Muscle layer of colon (tissue), 2 donors: Measurements from ENCODE around the gene DRC1.

ENCODE experiments used
- H3K27ac ChIP-seq: one replicate; pipeline ENCODE4 v1.7.0; 2013; ENCODE audit warnings: low read depth, mild to moderate bottlenecking, low read length, moderate library complexity
- H3K27me3 ChIP-seq, 2 donors: one replicate each; pipeline ENCODE4 v1.7.0; 2013; ENCODE audit warnings: low read length in 2 of 2, mild to moderate bottlenecking in 2 of 2; ENCODE audit not compliant: insufficient read depth in 2 of 2, control insufficient read depth in 1 of 2
- H3K36me3 ChIP-seq: one replicate; pipeline ENCODE4 v1.7.0; 2013; ENCODE audit warnings: mild to moderate bottlenecking, low read length; ENCODE audit not compliant: insufficient read depth
- H3K4me1 ChIP-seq: one replicate; pipeline ENCODE4 v1.7.0; 2013; ENCODE audit warnings: mild to moderate bottlenecking, low read length; ENCODE audit not compliant: insufficient read depth
- H3K4me3 ChIP-seq, 2 donors: one replicate each; pipeline ENCODE4 v1.7.0; 2013; ENCODE audit warnings: low read length in 2 of 2, low read depth in 1 of 2, mild to moderate bottlenecking in 1 of 2, moderate library complexity in 1 of 2
- H3K9ac ChIP-seq: one replicate; pipeline ENCODE4 v1.7.0; 2013; ENCODE audit warnings: low read length
- H3K9me3 ChIP-seq: one replicate; pipeline ENCODE4 v1.7.0; 2013; ENCODE audit warnings: mild to moderate bottlenecking, low read length
- donor health status: abdominal sarcoma.
- donor health status: Adenocarcinoma of cecum.

DRC1 gene

GRCh38 chr2:26458365-26459042 lies 56.8 kb downstream of the DRC1 start:
- H3K4me3 ChIP-seq, result no peak overlapping the region
- H3K27me3 ChIP-seq, result no peaks in the 10 kb centered on the region
- no peaks in the 10 kb centered on the region for H3K9me3 ChIP-seq
- no peaks in the 10 kb centered on the region for H3K36me3 ChIP-seq
- H3K9ac ChIP-seq, result no peak overlapping the region
- H3K4me1 ChIP-seq, result no peaks in the 10 kb centered on the region
- no peak overlapping the region for H3K27ac ChIP-seq

DNA sequence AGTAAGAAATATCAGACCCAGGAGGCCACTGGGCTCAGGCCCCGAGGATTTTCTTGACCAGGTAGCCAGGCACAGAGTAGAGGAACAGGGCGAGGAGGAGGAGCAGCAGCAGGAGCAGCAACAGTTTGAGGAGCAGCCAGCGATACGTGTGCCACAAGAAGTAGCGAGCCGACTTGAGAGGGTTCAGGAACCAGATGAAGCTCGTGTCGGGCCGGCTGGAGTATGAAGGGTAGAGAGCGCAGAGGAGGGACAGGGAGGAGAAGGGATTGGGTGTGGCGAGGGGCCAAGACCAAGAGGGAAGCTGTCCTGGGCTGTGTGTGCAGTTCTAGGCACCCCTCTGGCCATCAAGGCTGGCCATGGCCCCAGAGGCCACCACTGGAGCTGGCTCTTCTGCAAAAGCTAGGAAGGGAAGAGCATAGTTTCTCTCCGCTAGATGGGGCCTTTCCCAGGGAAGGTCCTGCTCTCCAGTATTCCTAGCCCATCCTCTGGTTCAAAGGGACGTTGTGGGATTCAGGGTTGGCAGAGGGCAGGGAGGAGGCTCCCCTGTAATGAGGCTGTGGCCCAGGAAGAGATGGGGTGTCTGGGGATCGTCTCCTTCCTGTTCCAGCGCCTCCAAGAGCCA lies 58.4 kb downstream of the DRC1 start:
- Histone ChIP-seq H3K4me3 (no peak overlapping the region), H3K27me3 (no peaks in the 10 kb centered on the region), H3K4me1 (no peaks in the 10 kb centered on the region), H3K36me3 (no peaks in the 10 kb centered on the region), H3K9me3 (no peaks in the 10 kb centered on the region), H3K9ac (no peak overlapping the region), H3K27ac (no peak overlapping the region)

DNA sequence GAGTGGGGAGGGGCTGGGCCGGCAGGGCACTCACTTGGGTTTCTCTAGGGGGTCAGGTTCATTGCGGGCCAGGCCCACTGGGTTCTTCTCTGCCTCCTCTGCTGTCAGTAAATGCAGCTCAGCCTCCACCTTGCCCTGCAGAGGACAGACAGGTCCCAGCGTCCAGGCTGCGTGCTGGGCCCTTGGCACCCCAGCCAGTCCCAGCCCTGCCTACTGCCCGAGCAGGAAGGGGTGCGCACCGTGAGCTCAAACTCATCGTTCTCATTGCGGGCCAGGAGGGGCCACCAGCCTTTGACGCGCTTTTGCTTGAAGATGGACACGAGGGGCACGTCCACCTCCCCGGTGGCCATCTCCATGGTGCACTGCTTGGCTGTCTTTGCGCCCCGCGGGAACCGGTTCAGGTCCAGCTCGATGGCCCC lies 58.9 kb downstream of the DRC1 start:
- H3K9ac ChIP-seq, result no peak overlapping the region
- no peaks in the 10 kb centered on the region for H3K27me3 ChIP-seq
- no peaks in the 10 kb centered on the region for H3K36me3 ChIP-seq
- no peak overlapping the region for H3K4me3 ChIP-seq
- no peaks in the 10 kb centered on the region for H3K4me1 ChIP-seq
- H3K9me3 ChIP-seq, result no peaks in the 10 kb centered on the region
- H3K27ac ChIP-seq, result no peak overlapping the region

GRCh38 chr2:26461601-26462023 lies 59.9 kb downstream of the DRC1 start:
- H3K9me3 ChIP-seq, result no peaks in the 10 kb centered on the region
- no peak overlapping the region for H3K27ac ChIP-seq
- H3K4me1 ChIP-seq, result no peaks in the 10 kb centered on the region
- H3K36me3 ChIP-seq, result no peaks in the 10 kb centered on the region
- H3K4me3 ChIP-seq, result no peak overlapping the region
- H3K9ac ChIP-seq, result no peak overlapping the region
- no peaks in the 10 kb centered on the region for H3K27me3 ChIP-seq

DNA sequence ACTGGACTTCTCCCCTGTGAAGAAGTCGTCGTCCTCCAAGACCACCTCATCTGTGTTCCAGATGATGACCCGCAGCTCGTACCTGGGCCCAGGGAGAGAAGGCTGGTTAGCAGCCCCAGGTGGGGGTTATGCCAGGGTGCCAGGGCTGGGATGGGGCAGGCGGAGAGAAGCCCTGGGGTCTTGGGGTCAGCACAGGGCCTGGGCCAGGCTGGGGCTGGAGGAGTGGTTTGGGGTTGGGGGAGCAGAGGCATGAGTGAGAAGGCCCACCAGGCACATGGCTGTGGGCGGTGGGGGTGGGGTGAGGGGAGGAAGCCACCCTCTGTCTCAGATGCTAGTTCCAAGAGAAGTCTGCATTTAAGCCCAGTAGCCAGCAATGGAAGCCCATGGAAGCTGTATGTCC lies 60.4 kb downstream of the DRC1 start:
- no peak overlapping the region for H3K27ac ChIP-seq
- no peaks in the 10 kb centered on the region for H3K9me3 ChIP-seq
- no peak overlapping the region for H3K9ac ChIP-seq
- no peaks in the 10 kb centered on the region for H3K36me3 ChIP-seq
- H3K27me3 ChIP-seq, result no peaks in the 10 kb centered on the region
- no peak overlapping the region for H3K4me3 ChIP-seq
- no peaks in the 10 kb centered on the region for H3K4me1 ChIP-seq

DNA sequence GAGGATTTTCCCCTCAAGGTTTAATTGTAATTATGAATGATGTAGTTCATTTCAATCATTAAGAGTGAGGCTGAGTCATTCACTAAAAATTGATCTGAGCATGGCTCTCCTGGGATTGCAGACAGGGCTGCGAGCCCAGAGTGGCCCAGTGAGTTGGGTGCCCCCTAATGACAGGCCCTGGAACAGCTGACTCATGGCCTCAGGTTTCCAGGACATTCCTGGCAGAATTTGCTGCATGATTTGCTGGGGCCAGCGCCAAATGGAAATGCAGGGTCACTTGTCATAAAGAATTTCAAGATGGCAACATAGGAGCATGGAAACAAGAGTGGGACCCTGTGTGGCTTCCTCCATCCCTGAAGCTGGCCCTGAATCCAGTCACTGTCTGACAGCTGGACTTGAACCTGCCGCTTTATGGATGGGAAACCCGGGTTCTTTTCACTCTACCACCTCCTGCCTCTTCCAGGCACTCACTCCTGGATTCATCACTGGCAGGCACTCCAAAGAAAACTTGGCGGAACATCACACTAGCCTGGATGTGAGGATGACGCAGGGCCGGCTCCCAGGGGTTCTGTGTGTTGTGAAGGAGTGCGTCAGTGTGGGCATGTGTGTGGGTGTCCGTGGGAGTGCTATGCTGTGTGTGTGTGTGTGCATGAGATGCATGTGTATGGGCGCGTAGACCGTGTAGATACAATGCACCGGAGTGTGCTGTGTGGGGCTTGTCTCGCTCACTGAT lies 61.0 kb downstream of the DRC1 start:
- Histone ChIP-seq H3K4me3 (no peak overlapping the region), H3K27ac (no peak overlapping the region), H3K9me3 (no peaks in the 10 kb centered on the region), H3K4me1 (no peaks in the 10 kb centered on the region), H3K36me3 (no peaks in the 10 kb centered on the region), H3K27me3 (no peaks in the 10 kb centered on the region), H3K9ac (no peak overlapping the region)

- Histone ChIP-seq H3K36me3 (no peaks in the 10 kb centered on the region), H3K9me3 (no peaks in the 10 kb centered on the region), H3K27ac (no peak overlapping the region), H3K4me1 (no peaks in the 10 kb centered on the region), H3K4me3 (no peak overlapping the region), H3K27me3 (no peaks in the 10 kb centered on the region), H3K9ac (no peak overlapping the region)
These were observed 61.8 kb downstream of the DRC1 start for GRCh38 chr2:26463244-26464192.

DNA sequence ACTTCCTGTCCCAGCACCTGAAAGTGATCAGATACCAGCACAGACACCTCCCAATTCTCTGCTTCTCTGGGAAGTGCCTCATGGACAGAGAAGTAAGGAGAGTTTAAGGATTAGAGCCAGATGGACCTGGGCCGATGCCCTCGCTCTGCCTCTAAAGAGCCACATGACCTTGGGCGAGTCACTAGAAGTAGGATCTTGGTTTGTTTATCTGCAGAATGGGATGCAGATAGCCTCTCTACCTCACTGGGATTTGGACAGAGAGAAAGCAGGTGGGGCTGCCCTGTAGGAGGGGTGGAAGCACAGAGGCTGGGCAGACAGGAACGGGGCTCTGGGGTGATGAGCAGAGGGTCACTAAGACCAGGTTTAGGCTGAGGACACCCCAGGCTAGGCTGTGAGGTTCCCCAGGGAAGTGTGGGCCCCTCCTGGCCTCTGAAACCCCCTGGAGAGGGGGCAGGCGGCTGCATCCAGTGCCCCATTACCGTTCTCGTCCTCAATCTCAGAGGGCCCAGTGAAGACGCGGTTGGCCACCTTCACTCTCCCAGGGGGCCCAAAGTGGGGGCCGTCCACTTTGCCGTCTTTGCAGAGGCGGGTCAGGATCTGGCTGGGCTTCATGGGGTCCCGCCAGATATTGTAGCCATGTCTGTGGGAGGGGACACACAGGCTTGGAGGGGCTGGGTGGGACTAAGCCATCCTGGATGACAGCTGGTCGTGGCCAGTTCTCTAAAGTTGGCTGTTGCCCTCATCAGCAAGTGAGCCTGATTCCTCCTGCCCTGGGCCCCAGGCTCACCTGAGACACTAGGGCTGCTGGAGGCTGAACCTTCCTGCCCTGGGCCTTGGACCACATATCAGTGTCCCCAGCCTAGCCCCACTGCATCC lies 62.9 kb downstream of the DRC1 start:
- no peaks in the 10 kb centered on the region for H3K9me3 ChIP-seq
- no peaks in the 10 kb centered on the region for H3K27me3 ChIP-seq
- no peak overlapping the region for H3K27ac ChIP-seq
- no peak overlapping the region for H3K9ac ChIP-seq
- H3K4me3 ChIP-seq, result no peak overlapping the region
- no peaks in the 10 kb centered on the region for H3K4me1 ChIP-seq
- no peaks in the 10 kb centered on the region for H3K36me3 ChIP-seq

GRCh38 chr2:26465266-26465925 lies 63.7 kb downstream of the DRC1 start:
- Histone ChIP-seq H3K4me3 (no peak overlapping the region), H3K27ac (no peak overlapping the region), H3K36me3 (no peaks in the 10 kb centered on the region), H3K9ac (no peak overlapping the region), H3K4me1 (no peaks in the 10 kb centered on the region), H3K9me3 (no peaks in the 10 kb centered on the region), H3K27me3 (no peaks in the 10 kb centered on the region)

DNA sequence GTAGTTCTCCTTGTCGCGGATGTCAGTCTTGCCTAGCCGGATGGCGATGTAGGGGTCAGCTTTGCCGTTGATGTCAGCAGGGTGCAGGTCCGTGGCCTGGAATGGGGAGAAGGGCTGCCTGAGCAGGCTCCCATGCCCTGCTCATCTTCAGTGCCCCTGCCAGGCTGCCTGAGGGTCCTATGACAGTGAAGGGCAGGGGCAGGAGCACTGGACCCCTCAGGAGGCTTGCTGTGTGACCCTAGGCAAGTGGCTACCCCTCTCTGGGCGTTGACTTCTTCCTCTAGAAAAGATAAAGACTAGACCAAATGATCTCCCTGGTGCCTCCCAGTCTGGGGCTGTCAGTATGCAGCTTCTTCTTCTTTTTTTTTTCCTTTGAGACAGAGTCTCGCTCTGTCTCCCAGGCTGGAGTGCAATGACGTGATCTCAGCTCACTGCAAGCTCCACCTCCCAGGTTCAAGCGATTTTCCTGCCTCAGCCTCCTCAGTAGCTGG lies 64.3 kb downstream of the DRC1 start:
- Histone ChIP-seq H3K36me3 (no peaks in the 10 kb centered on the region), H3K9ac (no peak overlapping the region), H3K4me1 (no peaks in the 10 kb centered on the region), H3K9me3 (no peaks in the 10 kb centered on the region), H3K27me3 (no peaks in the 10 kb centered on the region), H3K4me3 (no peak overlapping the region), H3K27ac (no peak overlapping the region)
